HEK293 (cell line): Measurements from ENCODE around the gene KDM4C.

Source experiments
- CTCF ChIA-PET: fragments of 350-600 bp; formaldehyde crosslinking; extraction: SDS; loops from one replicate; lab custom pipeline; 2021; ENCODE audit warnings: antibody characterized with exemption; lab: Yijun Ruan, JAX
- POLR2A ChIA-PET: fragments of 300-600 bp; formaldehyde crosslinking; extraction: SDS; loops from one replicate; lab custom pipeline; 2020; ENCODE audit warnings: antibody characterized with exemption, inconsistent platforms; lab: Yijun Ruan, JAX
- H3K27ac ChIP-seq: fragments of 200-500 bp; sonication (Bioruptor generic); 2 replicates; pipeline ENCODE4 v1.5.1; 2014; ENCODE audit warnings: low read depth, low read length, control low read depth, inconsistent platforms; ENCODE audit errors: extremely low read depth
- H3K36me3 ChIP-seq, 2 experiments: fragments of 200-500 bp in 1 of 2; sonication (Bioruptor generic) in 1 of 2; 1 replicate in 1 of 2; 2 replicates in 1 of 2; pipeline ENCODE4 v1.5.1; 2014 to 2017; ENCODE audit warnings: inconsistent platforms in 2 of 2, low read length in 2 of 2; ENCODE audit not compliant: control insufficient read depth in 2 of 2, insufficient read depth in 1 of 2
- H3K4me1 ChIP-seq: fragments of 200-500 bp; sonication (Bioruptor generic); 2 replicates; pipeline ENCODE4 v1.5.1; 2014; ENCODE audit warnings: mild to moderate bottlenecking, low read length, inconsistent platforms; ENCODE audit not compliant: control insufficient read depth, insufficient read depth
- H3K4me3 ChIP-seq: 2 replicates; pipeline ENCODE4 v1.5.1; 2011; ENCODE audit warnings: low read depth, mild to moderate bottlenecking, control low read depth, low read length, moderate library complexity
- H3K9me3 ChIP-seq: fragments of 200-500 bp; sonication (Bioruptor generic); 2 replicates; pipeline ENCODE4 v1.5.1; 2014; ENCODE audit warnings: low read depth, low read length, inconsistent platforms; ENCODE audit not compliant: control insufficient read depth, insufficient read depth
- EGR2 ChIP-seq: fragments of 450-650 bp; formaldehyde crosslinking; IDR thresholded peaks from 2 replicates; pipeline ENCODE4 v1.5.1; 2016; ENCODE audit warnings: low read depth, missing biosample characterization, missing genetic modification characterization
- PRDM2 ChIP-seq: fragments of 450-650 bp; formaldehyde crosslinking; IDR thresholded peaks from 2 replicates; pipeline ENCODE4 v1.5.1; 2016; ENCODE audit warnings: missing biosample characterization, missing genetic modification characterization, borderline replicate concordance
- SP3 ChIP-seq: fragments of 450-650 bp; formaldehyde crosslinking; IDR thresholded peaks from 2 replicates; pipeline ENCODE4 v1.5.1; 2016; ENCODE audit warnings: missing biosample characterization, missing genetic modification characterization
- YY2 ChIP-seq: fragments of 450-650 bp; formaldehyde crosslinking; IDR thresholded peaks from 2 replicates; pipeline ENCODE4 v1.5.1; 2016; ENCODE audit warnings: missing biosample characterization, missing genetic modification characterization
- ZBTB10 ChIP-seq: fragments of 450-650 bp; formaldehyde crosslinking; IDR thresholded peaks from 2 replicates; pipeline ENCODE4 v1.5.1; 2016; ENCODE audit warnings: missing biosample characterization, missing genetic modification characterization
- ZBTB11 ChIP-seq: fragments of 450-650 bp; formaldehyde crosslinking; conservative IDR thresholded peaks from 2 replicates; pipeline ENCODE4 v1.5.1; 2016; ENCODE audit warnings: low read depth, missing biosample characterization, missing genetic modification characterization
- ZBTB21 ChIP-seq: fragments of 450-650 bp; formaldehyde crosslinking; IDR thresholded peaks from 2 replicates; pipeline ENCODE4 v1.5.1; 2017; ENCODE audit warnings: missing biosample characterization, missing genetic modification characterization
- ZNF112 ChIP-seq: fragments of 450-650 bp; formaldehyde crosslinking; IDR thresholded peaks from 2 replicates; pipeline ENCODE4 v1.5.0; 2017; ENCODE audit warnings: missing biosample characterization, missing genetic modification characterization
- ZNF341 ChIP-seq: fragments of 450-650 bp; formaldehyde crosslinking; IDR thresholded peaks from 2 replicates; pipeline ENCODE4; 2016; ENCODE audit warnings: low read depth, missing biosample characterization, missing genetic modification characterization
- ZNF529 ChIP-seq: fragments of 450-650 bp; formaldehyde crosslinking; IDR thresholded peaks from 2 replicates; pipeline ENCODE4 v1.5.1; 2017; ENCODE audit warnings: missing genetic modification characterization, missing biosample characterization; ENCODE audit not compliant: insufficient replicate concordance
- ZNF530 ChIP-seq: fragments of 450-650 bp; formaldehyde crosslinking; IDR thresholded peaks from 2 replicates; pipeline ENCODE4 v1.5.1; 2016; ENCODE audit warnings: low read depth, missing biosample characterization, missing genetic modification characterization
- ZNF785 ChIP-seq: fragments of 450-650 bp; formaldehyde crosslinking; IDR thresholded peaks from 2 replicates; pipeline ENCODE4 v1.5.1; 2016; ENCODE audit warnings: missing biosample characterization, missing genetic modification characterization

The KDM4C gene

GRCh38 chr9:7166074-7166473, 408.3 kb downstream of the KDM4C start:
- TF ChIP-seq ZNF530 (tag by site-specific recombination) (no peak), ZNF341 (tag by site-specific recombination) (no peak), ZBTB21 (tag by site-specific recombination) (no peak)
- Histone ChIP-seq H3K4me3 (no peak overlapping the region), H3K9me3 (no peaks in the 10 kb centered on the region), H3K4me1 (peaks cover 8% of the 10 kb centered on the region), H3K36me3 (no peaks in the 10 kb centered on the region), H3K27ac (no peak overlapping the region)
- ChIA-PET POLR2A (no interaction called here), CTCF (interaction anchor here (0.5 kb wide), 1 partner anchor 295 kb away, joined by 3 read pairs; no protein-coding TSS in a partner anchor)

- ChIA-PET POLR2A (no interaction called here), CTCF (no interaction called here)
- H3K4me3 ChIP-seq: no peak overlapping the region
Measured at GRCh38 chr9:7169717-7170389, 412.1 kb downstream of the KDM4C start.

GRCh38 chr9:7171396-7172153, 413.8 kb downstream of the KDM4C start:
- Histone ChIP-seq H3K9me3 (no peaks in the 10 kb centered on the region), H3K27ac (no peak overlapping the region), H3K36me3 (no peaks in the 10 kb centered on the region), H3K4me3 (no peak overlapping the region), H3K4me1 (no peaks in the 10 kb centered on the region)
- ChIA-PET CTCF (interaction anchor here (1.1 to 1.5 kb wide), 2 partner anchors 14 to 118 kb away, joined by 3 read pairs; no protein-coding TSS in a partner anchor), POLR2A (no interaction called here)
- TF ChIP-seq ZBTB10 (tag by site-specific recombination): no peak
- TF ChIP-seq SP3 (tag by site-specific recombination): no peak
- TF ChIP-seq ZNF112 (tag by site-specific recombination): no peak
- no peak for TF ChIP-seq EGR2 (tag by site-specific recombination)
- no peak for TF ChIP-seq ZBTB11

More at GRCh38 chr9:7169717-7170389, 412.1 kb downstream of the KDM4C start:
- Histone ChIP-seq H3K36me3 (no peaks in the 10 kb centered on the region), H3K9me3 (no peaks in the 10 kb centered on the region), H3K27ac (no peak overlapping the region), H3K4me1 (peaks cover 4% of the 10 kb centered on the region)
- TF ChIP-seq ZNF785: no peak
- TF ChIP-seq YY2: no peak
- no peak for TF ChIP-seq PRDM2 (tag by site-specific recombination)
- TF ChIP-seq ZNF529 (tag by site-specific recombination): no peak
